Thyroid gland (tissue), 4 donors: ENCODE data around the gene TSC22D3. TPM values are rescaled to one million over a fixed set of nuclear protein-coding genes. Genes with fewer than 3 reads are reported as not detected.
A peak's percentile ranks its signal among the peaks of the same experiment; 100 is the strongest.

Experiments
- DNase-seq, 2 donors: peaks; one replicate each; pipeline ENCODE4 v3.0.0-alpha.2; 2019
- H3K27ac ChIP-seq, 3 donors: fragments of 200-600 bp; sonication (generic); 1 replicate in 2 of 3; 2 replicates in 1 of 3; pipeline ENCODE4 v1.5.1; 2016 to 2019; ENCODE audit warnings: mild to moderate bottlenecking in 1 of 3, moderate library complexity in 1 of 3
- H3K27me3 ChIP-seq: fragments of 200-600 bp; sonication (generic); one replicate; pipeline ENCODE4 v1.5.1; 2019
- H3K36me3 ChIP-seq, 2 donors: fragments of 200-600 bp; sonication (generic); one replicate each; pipeline ENCODE4 v1.5.1; 2016 to 2019
- H3K4me1 ChIP-seq, 2 donors: fragments of 200-600 bp; sonication (generic); one replicate each; pipeline ENCODE4 v1.5.1; 2017 to 2019
- H3K4me3 ChIP-seq, 3 donors: fragments of 200-600 bp; sonication (generic); replicated peaks in 1 of 3; 1 replicate in 2 of 3; 2 replicates in 1 of 3; pipeline ENCODE4 v1.5.1; 2016; ENCODE audit warnings: mild to moderate bottlenecking in 1 of 3
- H3K9me3 ChIP-seq: fragments of 200-600 bp; sonication (generic); one replicate; pipeline ENCODE4 v1.5.1; 2017
- POLR2A ChIP-seq, 2 donors: fragments of 450-650 bp; IDR thresholded peaks; one replicate each; pipeline ENCODE4 v1.6.1; 2017; ENCODE audit warnings: antibody characterized with exemption in 2 of 2, mild to moderate bottlenecking in 2 of 2, moderate library complexity in 1 of 2
- WGBS, 2 donors: methylation state at CpG; one replicate each; pipeline ENCODE4 v1.1.5; 2017; 5-methylcytosine and 5-hydroxymethylcytosine counted together
- intact Hi-C: fragments of 100-400 bp; cut with DNase I; formaldehyde crosslinking; loops from one replicate; pipeline ENCODE4 v1.15.1; 2023
- total RNA-seq, 4 donors: library from RNA; depleted of rRNA; stranded (reverse); fragments of >200 nt; gene quantifications; one replicate each; pipeline ENCODE4 v1.2.3, GENCODE V29; 2016
- TF ChIP-seq, protein P1 (sequence below), 6 experiments: fragments of 200-600 bp in 3 of 6; fragments of 450-650 bp in 3 of 6; sonication (generic) in 3 of 6; IDR thresholded peaks; one replicate each; pipeline ENCODE4 v1.5.1; 2016 to 2019; ENCODE audit warnings: antibody characterized with exemption in 6 of 6, mild to moderate bottlenecking in 2 of 6, inconsistent platforms in 1 of 6, moderate library complexity in 1 of 6

TSC22D3 gene
- total RNA-seq, 4 donors from 2014 or later = 268 to 504 (median 383) TPM

DNA sequence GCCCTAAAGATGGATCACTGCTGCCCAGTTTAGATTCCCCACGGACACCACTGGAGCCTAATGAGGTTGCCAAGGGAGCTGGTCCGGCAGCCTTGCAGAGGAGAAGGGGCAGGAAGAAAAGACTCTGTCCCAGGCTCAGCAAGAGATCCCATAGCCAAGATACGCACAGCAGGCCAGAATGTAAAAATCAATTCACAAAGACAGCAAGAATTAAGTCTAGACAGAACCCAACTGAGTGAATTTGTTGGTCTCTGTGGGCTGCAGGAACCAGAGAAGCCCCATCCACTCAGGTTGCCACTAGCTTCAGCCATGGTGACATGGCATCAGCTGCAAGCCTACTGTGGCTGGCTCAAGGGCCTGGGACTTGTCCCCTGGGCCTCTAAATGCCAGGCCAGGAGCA is 22.9 kb downstream of the TSC22D3 start:
- no peak for DNase-seq
- 89% methylated on average over 3 of the region's 3 CpGs; no CpG with 5 or more reads in 1 of the 2 donors for WGBS, 2 donors
- H3K4me3 ChIP-seq = no peak overlapping the region
- H3K27me3 ChIP-seq = no peaks in the 10 kb centered on the region
- intact Hi-C loops = no loop called here
- TF ChIP-seq, protein P1, sequence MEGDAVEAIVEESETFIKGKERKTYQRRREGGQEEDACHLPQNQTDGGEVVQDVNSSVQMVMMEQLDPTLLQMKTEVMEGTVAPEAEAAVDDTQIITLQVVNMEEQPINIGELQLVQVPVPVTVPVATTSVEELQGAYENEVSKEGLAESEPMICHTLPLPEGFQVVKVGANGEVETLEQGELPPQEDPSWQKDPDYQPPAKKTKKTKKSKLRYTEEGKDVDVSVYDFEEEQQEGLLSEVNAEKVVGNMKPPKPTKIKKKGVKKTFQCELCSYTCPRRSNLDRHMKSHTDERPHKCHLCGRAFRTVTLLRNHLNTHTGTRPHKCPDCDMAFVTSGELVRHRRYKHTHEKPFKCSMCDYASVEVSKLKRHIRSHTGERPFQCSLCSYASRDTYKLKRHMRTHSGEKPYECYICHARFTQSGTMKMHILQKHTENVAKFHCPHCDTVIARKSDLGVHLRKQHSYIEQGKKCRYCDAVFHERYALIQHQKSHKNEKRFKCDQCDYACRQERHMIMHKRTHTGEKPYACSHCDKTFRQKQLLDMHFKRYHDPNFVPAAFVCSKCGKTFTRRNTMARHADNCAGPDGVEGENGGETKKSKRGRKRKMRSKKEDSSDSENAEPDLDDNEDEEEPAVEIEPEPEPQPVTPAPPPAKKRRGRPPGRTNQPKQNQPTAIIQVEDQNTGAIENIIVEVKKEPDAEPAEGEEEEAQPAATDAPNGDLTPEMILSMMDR (IDR thresholded peaks at IDR 0.05) = no peak
- TF ChIP-seq POLR2A (IDR thresholded peaks at IDR 0.05) = no peak
- no peaks in the 10 kb centered on the region for H3K36me3 ChIP-seq
- H3K4me1 ChIP-seq = peaks cover 6 to 8% of the 10 kb centered on the region in 2 donors
- H3K27ac ChIP-seq = no peak overlapping the region
- H3K9me3 ChIP-seq = no peaks in the 10 kb centered on the region

DNA sequence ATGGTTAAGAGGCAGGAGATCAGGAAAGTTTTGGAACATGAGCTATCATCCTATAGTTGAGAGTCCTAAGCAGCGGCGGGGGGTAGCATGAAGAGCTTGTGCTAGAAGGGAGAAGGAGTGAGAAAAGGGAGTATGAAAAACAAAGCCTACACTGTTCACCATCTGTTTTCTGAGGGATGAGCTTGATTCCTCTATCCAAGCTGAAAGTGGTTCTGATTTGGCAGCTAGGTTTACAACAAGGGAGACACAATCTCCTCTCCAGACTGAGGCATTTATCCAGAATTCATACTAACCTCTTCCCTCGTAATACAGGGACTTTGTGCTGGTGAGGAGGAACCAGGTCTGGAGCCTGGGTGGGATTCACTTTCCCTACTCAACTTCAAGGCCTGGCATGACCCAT is 23.5 kb downstream of the TSC22D3 start:
- no peak overlapping the region for H3K4me3 ChIP-seq
- intact Hi-C loops = no loop called here
- no peak for DNase-seq
- peaks cover 7 to 15% of the 10 kb centered on the region in 2 donors for H3K4me1 ChIP-seq
- H3K27me3 ChIP-seq = no peaks in the 10 kb centered on the region
- TF ChIP-seq POLR2A (IDR thresholded peaks at IDR 0.05) = no peak
- TF ChIP-seq, protein P1 (IDR thresholded peaks at IDR 0.05) = no peak
- no peaks in the 10 kb centered on the region for H3K36me3 ChIP-seq
- 92 to 94% methylated on average over 2 to 3 of the region's 3 CpGs for WGBS, 2 donors
- H3K9me3 ChIP-seq = no peaks in the 10 kb centered on the region
- no peak overlapping the region for H3K27ac ChIP-seq

DNA sequence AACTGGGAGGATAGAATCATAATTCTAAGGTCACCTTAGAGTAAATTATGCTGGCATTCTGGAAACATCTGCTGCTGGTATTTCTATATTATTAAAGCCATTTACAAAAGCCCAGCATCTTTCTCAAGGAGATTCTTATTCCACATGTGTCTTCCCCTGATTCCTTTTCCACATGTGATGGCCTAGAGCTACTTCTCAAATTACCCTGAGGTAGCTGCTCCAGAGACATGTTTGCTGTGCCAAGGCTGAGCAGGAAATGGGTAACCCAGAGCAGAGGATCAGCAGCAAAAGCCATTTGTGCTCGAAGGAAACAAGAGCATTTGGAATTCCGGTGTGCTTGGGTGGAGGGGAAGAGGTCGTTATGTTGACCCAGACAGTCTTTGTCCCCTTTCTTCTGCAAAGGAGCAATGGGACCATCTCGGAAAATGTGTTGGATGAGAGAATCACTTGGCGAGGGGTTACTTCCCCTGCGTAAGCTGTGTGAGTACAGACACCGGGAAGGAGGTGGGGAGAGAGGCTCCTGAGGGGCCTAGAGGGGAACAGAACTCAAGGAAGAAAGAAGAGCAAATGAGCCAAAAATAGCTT is 24.6 kb downstream of the TSC22D3 start:
- no peak for DNase-seq
- TF ChIP-seq POLR2A (IDR thresholded peaks at IDR 0.05) = no peak
- TF ChIP-seq, protein P1 (IDR thresholded peaks at IDR 0.05) = no peak
- WGBS, 2 donors = 63 to 71% methylated on average over 7 of the region's 7 CpGs
- Histone ChIP-seq H3K36me3 (no peaks in the 10 kb centered on the region), H3K4me3 (no peak overlapping the region), H3K9me3 (no peaks in the 10 kb centered on the region), H3K27ac (no peak overlapping the region), H3K27me3 (no peaks in the 10 kb centered on the region), H3K4me1 (peaks cover 7 to 16% of the 10 kb centered on the region in 2 donors)
- intact Hi-C loops = no loop called here

DNA sequence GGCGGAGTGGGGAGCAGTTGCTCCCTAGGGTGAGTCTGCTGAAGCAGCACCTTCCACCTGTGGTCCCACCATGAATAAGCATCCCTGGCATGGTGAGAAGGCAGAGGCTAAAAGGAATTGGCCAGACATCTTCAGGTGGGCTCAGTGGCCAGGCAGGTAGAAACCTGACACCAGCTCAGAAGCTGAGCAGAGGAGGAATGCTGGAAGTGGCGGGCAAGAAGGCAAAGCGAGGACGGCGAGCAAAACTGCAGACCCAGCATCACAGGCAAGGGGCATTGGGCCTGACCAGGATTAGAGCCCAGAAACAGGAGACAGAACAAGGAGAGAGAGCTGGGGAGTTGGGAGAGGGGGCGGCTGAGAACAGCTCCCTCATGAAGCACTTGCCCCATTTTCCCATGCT is 25.3 kb downstream of the TSC22D3 start:
- no peaks in the 10 kb centered on the region for H3K36me3 ChIP-seq
- H3K27me3 ChIP-seq = no peaks in the 10 kb centered on the region
- 96 to 97% methylated on average over 6 of the region's 6 CpGs for WGBS, 2 donors
- intact Hi-C loops = no loop called here
- H3K4me1 ChIP-seq = peaks cover 7 to 16% of the 10 kb centered on the region in 2 donors
- DNase-seq = no peak
- TF ChIP-seq POLR2A (IDR thresholded peaks at IDR 0.05) = no peak
- TF ChIP-seq, protein P1 (IDR thresholded peaks at IDR 0.05) = no peak
- no peaks in the 10 kb centered on the region for H3K9me3 ChIP-seq
- H3K4me3 ChIP-seq = no peak overlapping the region
- no peak overlapping the region for H3K27ac ChIP-seq

DNA sequence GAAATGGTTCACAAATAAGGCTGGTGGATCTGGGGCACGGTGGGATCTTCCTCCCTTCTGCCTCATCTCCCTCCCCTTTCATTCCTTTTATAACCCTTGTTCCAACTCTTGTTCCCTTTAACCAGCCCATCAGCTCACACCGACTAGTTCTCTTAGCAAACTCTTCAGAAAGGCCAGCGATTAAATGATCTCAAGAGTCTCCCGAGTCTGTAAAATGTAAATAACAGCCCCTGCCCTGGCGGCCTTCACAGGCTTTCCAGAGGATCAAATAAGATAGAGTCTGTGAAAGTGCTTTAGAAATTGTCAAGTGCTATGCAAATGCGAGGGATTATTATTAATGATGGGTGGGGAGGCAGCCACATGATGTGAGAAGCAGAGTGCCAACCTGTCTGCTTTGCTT is 27.1 kb downstream of the TSC22D3 start:
- H3K27ac ChIP-seq = peak overlapping the region; percentile 57 to 72 (median 63)
- H3K9me3 ChIP-seq = no peaks in the 10 kb centered on the region
- intact Hi-C loops = no loop called here
- H3K27me3 ChIP-seq = no peaks in the 10 kb centered on the region
- WGBS, 2 donors = 56 to 68% methylated on average over 6 of the region's 6 CpGs
- H3K4me1 ChIP-seq = peaks cover 7 to 20% of the 10 kb centered on the region in 2 donors
- TF ChIP-seq POLR2A (IDR thresholded peaks at IDR 0.05) = no peak
- TF ChIP-seq, protein P1 (IDR thresholded peaks at IDR 0.05) = no peak
- no peak overlapping the region for H3K4me3 ChIP-seq
- no peaks in the 10 kb centered on the region for H3K36me3 ChIP-seq
- DNase-seq = no peak
